ENCODE data around the gene TMTC2. TPM values are rescaled to one million over a fixed set of nuclear protein-coding genes. Genes with fewer than 3 reads are reported as not detected.

The TMTC2 gene
- total and polyA plus RNA-seq, 5 donors from 2014 or later = 0.10 to 6.3 (median 0.21) TPM

- Mint-ChIP-seq H3K27me3 (no peaks in the 10 kb centered on the region), H3K9me3 (peaks cover 0 to 2% (median 0%) of the 10 kb centered on the region in 7 donors), H3K36me3 (peaks cover 3% of the 10 kb centered on the region), H3K4me3 (no peak overlapping the region), H3K4me1 (no peaks in the 10 kb centered on the region), H3K27ac (no peak overlapping the region)
- Histone ChIP-seq H3K36me3 (ENCODE audit: control insufficient read depth, insufficient read depth, low read length) (no peaks in the 10 kb centered on the region), H3K4me1 (ENCODE audit: control insufficient read depth, insufficient read depth, low read length, poor library complexity, severe bottlenecking) (no peaks in the 10 kb centered on the region), H3K4me3 (ENCODE audit: low read depth, low read length) (no peak overlapping the region), H3K9me3 (ENCODE audit: control insufficient read depth in 2 of 2, low read length in 2 of 2) (no peaks in the 10 kb centered on the region), H3K27ac (ENCODE audit: insufficient read depth, low read length, poor library complexity, severe bottlenecking) (no peak overlapping the region), H3K27me3 (ENCODE audit: control insufficient read depth, insufficient read depth, low read length) (no peaks in the 10 kb centered on the region)
- DNase-seq (no peak), ATAC-seq (ENCODE audit: low read depth in 2 of 2) (no peak)
These were observed 396.1 kb downstream of the TMTC2 start for GRCh38 chr12:83082690-83083276.

- ATAC-seq (ENCODE audit: low read depth in 2 of 2) = no peak
- Mint-ChIP-seq H3K36me3 (no peaks in the 10 kb centered on the region), H3K9me3 (peaks cover 0 to 2% (median 0%) of the 10 kb centered on the region in 7 donors)
These were observed 396.9 kb downstream of the TMTC2 start for GRCh38 chr12:83083616-83084015.

GRCh38 chr12:83084516-83085234 lies 398.0 kb downstream of the TMTC2 start:
- DNase-seq = no peak
- no peaks in the 10 kb centered on the region for H3K27me3 ChIP-seq (ENCODE audit: control insufficient read depth, insufficient read depth, low read length)
- Mint-ChIP-seq H3K4me3 (no peak overlapping the region), H3K9me3 (peaks cover 0 to 2% (median 0%) of the 10 kb centered on the region in 7 donors), H3K27me3 (no peaks in the 10 kb centered on the region), H3K36me3 (no peaks in the 10 kb centered on the region), H3K27ac (no peak overlapping the region), H3K4me1 (no peaks in the 10 kb centered on the region)
- no peaks in the 10 kb centered on the region for H3K36me3 ChIP-seq (ENCODE audit: control insufficient read depth, insufficient read depth, low read length)
- H3K4me3 ChIP-seq (ENCODE audit: low read depth, low read length) = no peak overlapping the region
- no peak overlapping the region for H3K27ac ChIP-seq (ENCODE audit: insufficient read depth, low read length, poor library complexity, severe bottlenecking)
- ATAC-seq (ENCODE audit: low read depth in 2 of 2) = no peak
- H3K9me3 ChIP-seq (ENCODE audit: control insufficient read depth in 2 of 2, low read length in 2 of 2) = no peaks in the 10 kb centered on the region
- no peaks in the 10 kb centered on the region for H3K4me1 ChIP-seq (ENCODE audit: control insufficient read depth, insufficient read depth, low read length, poor library complexity, severe bottlenecking)

More at GRCh38 chr12:83083616-83084015, 396.9 kb downstream of the TMTC2 start:
- Histone ChIP-seq H3K27me3 (ENCODE audit: control insufficient read depth, insufficient read depth, low read length) (no peaks in the 10 kb centered on the region), H3K4me3 (ENCODE audit: low read depth, low read length) (no peak overlapping the region), H3K27ac (ENCODE audit: insufficient read depth, low read length, poor library complexity, severe bottlenecking) (no peak overlapping the region), H3K4me1 (ENCODE audit: control insufficient read depth, insufficient read depth, low read length, poor library complexity, severe bottlenecking) (no peaks in the 10 kb centered on the region), H3K36me3 (ENCODE audit: control insufficient read depth, insufficient read depth, low read length) (no peaks in the 10 kb centered on the region), H3K9me3 (ENCODE audit: control insufficient read depth in 2 of 2, low read length in 2 of 2) (no peaks in the 10 kb centered on the region)
- Mint-ChIP-seq H3K27me3 (no peaks in the 10 kb centered on the region), H3K27ac (no peak overlapping the region), H3K4me3 (no peak overlapping the region), H3K4me1 (no peaks in the 10 kb centered on the region)
- no peak for DNase-seq

GRCh38 chr12:83086023-83086422 lies 399.3 kb downstream of the TMTC2 start:
- no peak overlapping the region for H3K27ac Mint-ChIP-seq
- no peaks in the 10 kb centered on the region for H3K27me3 Mint-ChIP-seq
- Histone ChIP-seq H3K4me3 (ENCODE audit: low read depth, low read length) (no peak overlapping the region), H3K4me1 (ENCODE audit: control insufficient read depth, insufficient read depth, low read length, poor library complexity, severe bottlenecking) (no peaks in the 10 kb centered on the region), H3K27ac (ENCODE audit: insufficient read depth, low read length, poor library complexity, severe bottlenecking) (no peak overlapping the region), H3K9me3 (ENCODE audit: control insufficient read depth in 2 of 2, low read length in 2 of 2) (no peaks in the 10 kb centered on the region), H3K36me3 (ENCODE audit: control insufficient read depth, insufficient read depth, low read length) (no peaks in the 10 kb centered on the region), H3K27me3 (ENCODE audit: control insufficient read depth, insufficient read depth, low read length) (no peaks in the 10 kb centered on the region)
- H3K9me3 Mint-ChIP-seq = peaks cover 0 to 4% (median 0%) of the 10 kb centered on the region in 7 donors
- DNase-seq (no peak), ATAC-seq (ENCODE audit: low read depth in 2 of 2) (no peak)
- no peaks in the 10 kb centered on the region for H3K4me1 Mint-ChIP-seq
- H3K36me3 Mint-ChIP-seq = no peaks in the 10 kb centered on the region
- no peak overlapping the region for H3K4me3 Mint-ChIP-seq

GRCh38 chr12:83089575-83089974 lies 402.9 kb downstream of the TMTC2 start:
- H3K27me3 Mint-ChIP-seq = no peaks in the 10 kb centered on the region
- no peak for DNase-seq
- H3K27ac ChIP-seq (ENCODE audit: insufficient read depth, low read length, poor library complexity, severe bottlenecking) = no peak overlapping the region
- no peaks in the 10 kb centered on the region for H3K36me3 ChIP-seq (ENCODE audit: control insufficient read depth, insufficient read depth, low read length)
- H3K4me1 ChIP-seq (ENCODE audit: control insufficient read depth, insufficient read depth, low read length, poor library complexity, severe bottlenecking) = no peaks in the 10 kb centered on the region
- H3K4me3 ChIP-seq (ENCODE audit: low read depth, low read length) = no peak overlapping the region
- no peak for ATAC-seq (ENCODE audit: low read depth in 2 of 2)
- no peaks in the 10 kb centered on the region for H3K27me3 ChIP-seq (ENCODE audit: control insufficient read depth, insufficient read depth, low read length)
- H3K36me3 Mint-ChIP-seq = no peaks in the 10 kb centered on the region
- peak overlapping the region in 1 of 4 donors; percentile 28 for H3K4me3 Mint-ChIP-seq
- no peak overlapping the region for H3K27ac Mint-ChIP-seq
- H3K9me3 ChIP-seq (ENCODE audit: control insufficient read depth in 2 of 2, low read length in 2 of 2) = no peaks in the 10 kb centered on the region
- H3K9me3 Mint-ChIP-seq = peaks cover 0 to 4% (median 0%) of the 10 kb centered on the region in 7 donors
- peaks cover 0 to 2% (median 0%) of the 10 kb centered on the region in 4 donors for H3K4me1 Mint-ChIP-seq

- Mint-ChIP-seq H3K4me1 (peaks cover 0 to 2% (median 0%) of the 10 kb centered on the region in 4 donors), H3K9me3 (peaks cover 0 to 8% (median 4%) of the 10 kb centered on the region in 7 donors), H3K4me3 (no peak overlapping the region), H3K27me3 (no peaks in the 10 kb centered on the region), H3K27ac (no peak overlapping the region), H3K36me3 (no peaks in the 10 kb centered on the region)
- Histone ChIP-seq H3K9me3 (ENCODE audit: control insufficient read depth in 2 of 2, low read length in 2 of 2) (no peaks in the 10 kb centered on the region), H3K4me1 (ENCODE audit: control insufficient read depth, insufficient read depth, low read length, poor library complexity, severe bottlenecking) (no peaks in the 10 kb centered on the region), H3K27ac (ENCODE audit: insufficient read depth, low read length, poor library complexity, severe bottlenecking) (no peak overlapping the region), H3K27me3 (ENCODE audit: control insufficient read depth, insufficient read depth, low read length) (no peaks in the 10 kb centered on the region), H3K4me3 (ENCODE audit: low read depth, low read length) (no peak overlapping the region), H3K36me3 (ENCODE audit: control insufficient read depth, insufficient read depth, low read length) (no peaks in the 10 kb centered on the region)
- no peak for ATAC-seq (ENCODE audit: low read depth in 2 of 2)
- DNase-seq = no peak
These were observed 405.4 kb downstream of the TMTC2 start for GRCh38 chr12:83092129-83092528.

- Histone ChIP-seq H3K27ac (ENCODE audit: insufficient read depth, low read length, poor library complexity, severe bottlenecking) (no peak overlapping the region), H3K4me3 (ENCODE audit: low read depth, low read length) (no peak overlapping the region), H3K27me3 (ENCODE audit: control insufficient read depth, insufficient read depth, low read length) (no peaks in the 10 kb centered on the region), H3K9me3 (ENCODE audit: control insufficient read depth in 2 of 2, low read length in 2 of 2) (no peaks in the 10 kb centered on the region), H3K4me1 (ENCODE audit: control insufficient read depth, insufficient read depth, low read length, poor library complexity, severe bottlenecking) (no peaks in the 10 kb centered on the region), H3K36me3 (ENCODE audit: control insufficient read depth, insufficient read depth, low read length) (no peaks in the 10 kb centered on the region)
- H3K4me1 Mint-ChIP-seq = peaks cover 0 to 2% (median 0%) of the 10 kb centered on the region in 4 donors
- no peaks in the 10 kb centered on the region for H3K36me3 Mint-ChIP-seq
- H3K4me3 Mint-ChIP-seq = no peak overlapping the region
- no peaks in the 10 kb centered on the region for H3K27me3 Mint-ChIP-seq
- ATAC-seq (ENCODE audit: low read depth in 2 of 2) (no peak), DNase-seq (no peak)
- peaks cover 0 to 8% (median 2%) of the 10 kb centered on the region in 7 donors for H3K9me3 Mint-ChIP-seq
- no peak overlapping the region for H3K27ac Mint-ChIP-seq
These were observed 405.9 kb downstream of the TMTC2 start for GRCh38 chr12:83092606-83093005.

GRCh38 chr12:83093426-83093825 lies 406.7 kb downstream of the TMTC2 start:
- Histone ChIP-seq H3K27ac (ENCODE audit: insufficient read depth, low read length, poor library complexity, severe bottlenecking) (no peak overlapping the region), H3K4me1 (ENCODE audit: control insufficient read depth, insufficient read depth, low read length, poor library complexity, severe bottlenecking) (no peaks in the 10 kb centered on the region), H3K36me3 (ENCODE audit: control insufficient read depth, insufficient read depth, low read length) (no peaks in the 10 kb centered on the region), H3K27me3 (ENCODE audit: control insufficient read depth, insufficient read depth, low read length) (no peaks in the 10 kb centered on the region), H3K9me3 (ENCODE audit: control insufficient read depth in 2 of 2, low read length in 2 of 2) (no peaks in the 10 kb centered on the region), H3K4me3 (ENCODE audit: low read depth, low read length) (no peak overlapping the region)
- peaks cover 0 to 8% (median 2%) of the 10 kb centered on the region in 7 donors for H3K9me3 Mint-ChIP-seq
- no peaks in the 10 kb centered on the region for H3K36me3 Mint-ChIP-seq
- H3K27me3 Mint-ChIP-seq = no peaks in the 10 kb centered on the region
- no peak overlapping the region for H3K4me3 Mint-ChIP-seq
- H3K27ac Mint-ChIP-seq = no peak overlapping the region
- ATAC-seq (ENCODE audit: low read depth in 2 of 2) (no peak), DNase-seq (no peak)
- peaks cover 0 to 2% (median 0%) of the 10 kb centered on the region in 4 donors for H3K4me1 Mint-ChIP-seq

All from CD4-positive, CD25-positive, alpha-beta regulatory T cell (primary cell).